ENCODE results near the gene RAB10. TPM values are rescaled to one million over a fixed set of nuclear protein-coding genes. Genes with fewer than 3 reads are reported as not detected.

RAB10 gene
- total RNA-seq, 1 donor from 2014 or later = 192 TPM

DNA sequence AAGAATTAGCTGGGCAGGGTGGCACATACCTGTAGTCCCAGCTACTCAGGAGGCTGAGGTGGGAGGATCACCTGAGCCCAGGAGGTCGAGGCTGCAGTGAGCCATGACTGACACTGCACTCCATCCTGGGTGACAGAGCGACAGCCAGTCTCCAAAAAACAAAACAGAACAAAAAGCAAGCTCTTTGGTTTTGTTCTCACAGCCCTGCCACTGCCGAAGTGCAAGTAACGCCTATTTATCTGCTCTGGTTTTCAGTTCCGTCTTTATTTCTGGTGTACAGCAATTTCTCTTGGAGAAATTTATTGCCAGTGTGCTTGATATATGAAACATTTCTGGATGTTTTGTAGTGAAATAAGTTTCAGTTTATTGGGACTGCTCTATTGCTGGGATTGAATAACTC, 61.9 kb downstream of the RAB10 start:
- Histone ChIP-seq H3K4me2 (ENCODE audit: low read length) (no peak overlapping the region), H3K27ac (ENCODE audit: low read depth, low read length) (no peak overlapping the region), H3K9ac (ENCODE audit: low read length) (no peak overlapping the region), H3K9me3 (ENCODE audit: insufficient read depth, low read depth, low read length) (no peaks in the 10 kb centered on the region), H3K79me2 (ENCODE audit: insufficient read depth, low read length) (peaks cover 95% of the 10 kb centered on the region), H3K27me3 (ENCODE audit: insufficient read depth, low read length) (no peaks in the 10 kb centered on the region), H4K20me1 (ENCODE audit: insufficient read depth, low read length) (peaks cover 88% of the 10 kb centered on the region), H2AFZ (ENCODE audit: low read depth, low read length) (no peak overlapping the region), H3K4me3 (ENCODE audit: insufficient read depth, low read depth, low read length) (no peak overlapping the region), H3K4me1 (ENCODE audit: insufficient read depth, low read length) (no peaks in the 10 kb centered on the region), H3K36me3 (ENCODE audit: insufficient read depth, low read length) (peaks cover 7% of the 10 kb centered on the region)
- Mint-ChIP-seq H3K27me3 (ENCODE audit: low read depth, unreplicated experiment) (no peaks in the 10 kb centered on the region), H3K27ac (ENCODE audit: unreplicated experiment) (no peak overlapping the region), H3K36me3 (ENCODE audit: low read depth, unreplicated experiment) (peaks cover 6% of the 10 kb centered on the region), H3K9me3 (ENCODE audit: unreplicated experiment) (no peaks in the 10 kb centered on the region), H3K4me3 (ENCODE audit: unreplicated experiment) (no peak overlapping the region), H3K4me1 (ENCODE audit: low read depth, unreplicated experiment) (peaks cover 16% of the 10 kb centered on the region)
- TF ChIP-seq CTCF (IDR thresholded peaks at IDR 0.05; ENCODE audit: insufficient read depth, low read depth, low read length) (no peak), EZH2 (IDR thresholded peaks at IDR 0.05; ENCODE audit: insufficient read depth, low read length) (no peak)
- FAIRE-seq (no peak), DNase-seq (ENCODE audit: low read depth) (no peak)

DNA sequence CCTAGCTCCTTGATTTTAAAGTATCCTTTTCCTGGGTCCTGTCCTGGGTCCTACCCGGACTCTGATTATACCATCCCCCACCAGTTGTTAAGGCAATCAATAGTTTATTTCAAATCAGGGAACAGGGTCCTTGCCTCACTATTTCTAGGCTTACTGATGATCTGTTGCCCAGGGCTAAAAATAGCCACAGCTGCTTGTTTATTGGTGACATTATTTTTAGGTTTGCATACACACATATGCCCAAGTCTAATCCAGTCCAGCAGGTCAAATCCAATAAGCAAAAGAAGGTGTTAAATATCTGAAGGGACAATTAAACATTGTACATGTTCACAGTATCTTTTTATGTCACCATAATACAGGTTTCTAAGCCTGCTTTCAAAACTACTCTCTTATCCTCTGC, 66.0 kb downstream of the RAB10 start:
- FAIRE-seq (no peak), DNase-seq (ENCODE audit: low read depth) (no peak)
- H3K27ac Mint-ChIP-seq (ENCODE audit: unreplicated experiment) = no peak overlapping the region
- H3K36me3 Mint-ChIP-seq (ENCODE audit: low read depth, unreplicated experiment) = peaks cover 13% of the 10 kb centered on the region
- H3K4me3 Mint-ChIP-seq (ENCODE audit: unreplicated experiment) = no peak overlapping the region
- H3K9me3 ChIP-seq (ENCODE audit: insufficient read depth, low read depth, low read length) = no peaks in the 10 kb centered on the region
- no peaks in the 10 kb centered on the region for H3K9me3 Mint-ChIP-seq (ENCODE audit: unreplicated experiment)
- peaks cover 10% of the 10 kb centered on the region for H3K4me1 Mint-ChIP-seq (ENCODE audit: low read depth, unreplicated experiment)
- no peaks in the 10 kb centered on the region for H3K27me3 Mint-ChIP-seq (ENCODE audit: low read depth, unreplicated experiment)
- H3K27ac ChIP-seq (ENCODE audit: low read depth, low read length) = no peak overlapping the region
- no peaks in the 10 kb centered on the region for H3K27me3 ChIP-seq (ENCODE audit: insufficient read depth, low read length)
- peaks cover 89% of the 10 kb centered on the region for H4K20me1 ChIP-seq (ENCODE audit: insufficient read depth, low read length)
- TF ChIP-seq EZH2 (IDR thresholded peaks at IDR 0.05; ENCODE audit: insufficient read depth, low read length) = no peak
- no peak overlapping the region for H2AFZ ChIP-seq (ENCODE audit: low read depth, low read length)
- peaks cover 7% of the 10 kb centered on the region for H3K36me3 ChIP-seq (ENCODE audit: insufficient read depth, low read length)
- peaks cover 90% of the 10 kb centered on the region for H3K79me2 ChIP-seq (ENCODE audit: insufficient read depth, low read length)
- no peak overlapping the region for H3K4me3 ChIP-seq (ENCODE audit: insufficient read depth, low read depth, low read length)
- H3K4me2 ChIP-seq (ENCODE audit: low read length) = no peak overlapping the region
- no peaks in the 10 kb centered on the region for H3K4me1 ChIP-seq (ENCODE audit: insufficient read depth, low read length)
- H3K9ac ChIP-seq (ENCODE audit: low read length) = no peak overlapping the region

- H3K36me3 Mint-ChIP-seq (ENCODE audit: low read depth, unreplicated experiment) = peaks cover 13% of the 10 kb centered on the region
- peaks cover 89% of the 10 kb centered on the region for H4K20me1 ChIP-seq (ENCODE audit: insufficient read depth, low read length)
- H3K27ac Mint-ChIP-seq (ENCODE audit: unreplicated experiment) = no peak overlapping the region
- no peaks in the 10 kb centered on the region for H3K27me3 Mint-ChIP-seq (ENCODE audit: low read depth, unreplicated experiment)
- TF ChIP-seq CTCF (IDR thresholded peaks at IDR 0.05; ENCODE audit: insufficient read depth, low read depth, low read length) (no peak), EZH2 (IDR thresholded peaks at IDR 0.05; ENCODE audit: insufficient read depth, low read length) (no peak)
- H3K4me2 ChIP-seq (ENCODE audit: low read length) = no peak overlapping the region
- H3K36me3 ChIP-seq (ENCODE audit: insufficient read depth, low read length) = peaks cover 7% of the 10 kb centered on the region
- no peak overlapping the region for H3K4me3 Mint-ChIP-seq (ENCODE audit: unreplicated experiment)
- no peak overlapping the region for H3K4me3 ChIP-seq (ENCODE audit: insufficient read depth, low read depth, low read length)
- no peak for FAIRE-seq
- no peak overlapping the region for H2AFZ ChIP-seq (ENCODE audit: low read depth, low read length)
- no peak for DNase-seq (ENCODE audit: low read depth)
- no peak overlapping the region for H3K27ac ChIP-seq (ENCODE audit: low read depth, low read length)
- no peaks in the 10 kb centered on the region for H3K27me3 ChIP-seq (ENCODE audit: insufficient read depth, low read length)
- H3K4me1 Mint-ChIP-seq (ENCODE audit: low read depth, unreplicated experiment) = peaks cover 10% of the 10 kb centered on the region
- H3K79me2 ChIP-seq (ENCODE audit: insufficient read depth, low read length) = peaks cover 90% of the 10 kb centered on the region
- no peaks in the 10 kb centered on the region for H3K4me1 ChIP-seq (ENCODE audit: insufficient read depth, low read length)
- no peaks in the 10 kb centered on the region for H3K9me3 ChIP-seq (ENCODE audit: insufficient read depth, low read depth, low read length)
- no peak overlapping the region for H3K9ac ChIP-seq (ENCODE audit: low read length)
- H3K9me3 Mint-ChIP-seq (ENCODE audit: unreplicated experiment) = no peaks in the 10 kb centered on the region
Observed at GRCh38 chr2:26100384-26100783, 66.5 kb downstream of the RAB10 start.

Measured in astrocyte (in vitro differentiated cells and primary cell).